SH-SY5Y (cell line): ENCODE measurements around the gene IYD.

ENCODE experiments used
- GATA2 ChIP-seq: IDR thresholded peaks from 2 replicates; pipeline ENCODE4 v1.6.1; 2011; ENCODE audit warnings: mild to moderate bottlenecking, low read depth, low read length
- GATA3 ChIP-seq: IDR thresholded peaks from 2 replicates; pipeline ENCODE4 v1.6.1; 2011; ENCODE audit warnings: low read depth, mild to moderate bottlenecking, low read length, moderate library complexity

DNA sequence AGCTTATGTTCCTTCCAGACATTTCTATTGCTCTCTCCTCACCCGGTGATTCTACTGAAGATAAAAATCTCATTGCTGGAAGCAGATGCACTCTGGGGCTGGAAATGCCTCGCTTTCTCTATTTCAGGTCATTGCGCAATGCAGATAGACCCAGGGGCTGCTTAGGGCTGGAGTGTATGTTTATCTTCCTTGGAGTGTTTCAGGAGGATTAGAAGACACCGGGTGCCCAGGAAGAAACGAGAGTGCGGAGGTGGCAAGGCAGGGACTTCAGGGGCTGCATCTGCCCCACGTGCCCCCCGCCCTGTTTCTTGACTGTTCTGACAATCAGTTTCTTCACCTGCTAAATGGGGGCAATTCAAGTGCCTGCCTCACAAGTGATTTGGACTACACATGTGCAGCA, 45.6 kb upstream of the IYD start:
- TF ChIP-seq GATA2 (no peak), GATA3 (no peak)
